ENCODE data around the gene ENPP6.

Gene ENPP6

GRCh38 chr4:184197536-184198082 is 20.1 kb downstream of the ENPP6 start:
- H3K27ac ChIP-seq (ENCODE audit: low read depth, low read length): no peak overlapping the region
- no peaks in the 10 kb centered on the region for H3K27me3 ChIP-seq (ENCODE audit: control insufficient read depth, insufficient read depth, low read length)
- H3K36me3 ChIP-seq (ENCODE audit: control insufficient read depth, insufficient read depth, low read length): no peaks in the 10 kb centered on the region
- no peak overlapping the region for H3K9ac ChIP-seq (ENCODE audit: low read length)
- H3K4me1 ChIP-seq (ENCODE audit: control insufficient read depth, insufficient read depth, low read length): no peaks in the 10 kb centered on the region
- no peak overlapping the region for H3K4me3 ChIP-seq (ENCODE audit: low read length)

- H3K9ac ChIP-seq (ENCODE audit: low read length): no peak overlapping the region
- no peak overlapping the region for H3K27ac ChIP-seq (ENCODE audit: low read depth, low read length)
- no peaks in the 10 kb centered on the region for H3K36me3 ChIP-seq (ENCODE audit: control insufficient read depth, insufficient read depth, low read length)
- H3K4me3 ChIP-seq (ENCODE audit: low read length): no peak overlapping the region
- no peaks in the 10 kb centered on the region for H3K27me3 ChIP-seq (ENCODE audit: control insufficient read depth, insufficient read depth, low read length)
- H3K4me1 ChIP-seq (ENCODE audit: control insufficient read depth, insufficient read depth, low read length): no peaks in the 10 kb centered on the region
Observed at GRCh38 chr4:184196730-184197385, 20.8 kb downstream of the ENPP6 start.

GRCh38 chr4:184193556-184194525 is 23.8 kb downstream of the ENPP6 start:
- H3K9ac ChIP-seq (ENCODE audit: low read length): no peak overlapping the region
- no peaks in the 10 kb centered on the region for H3K36me3 ChIP-seq (ENCODE audit: control insufficient read depth, insufficient read depth, low read length)
- no peak overlapping the region for H3K4me3 ChIP-seq (ENCODE audit: low read length)
- H3K27me3 ChIP-seq (ENCODE audit: control insufficient read depth, insufficient read depth, low read length): no peaks in the 10 kb centered on the region
- no peak overlapping the region for H3K27ac ChIP-seq (ENCODE audit: low read depth, low read length)
- H3K4me1 ChIP-seq (ENCODE audit: control insufficient read depth, insufficient read depth, low read length): no peaks in the 10 kb centered on the region

GRCh38 chr4:184192933-184193332 is 24.7 kb downstream of the ENPP6 start:
- no peaks in the 10 kb centered on the region for H3K4me1 ChIP-seq (ENCODE audit: control insufficient read depth, insufficient read depth, low read length)
- no peaks in the 10 kb centered on the region for H3K27me3 ChIP-seq (ENCODE audit: control insufficient read depth, insufficient read depth, low read length)
- H3K36me3 ChIP-seq (ENCODE audit: control insufficient read depth, insufficient read depth, low read length): no peaks in the 10 kb centered on the region
- H3K27ac ChIP-seq (ENCODE audit: low read depth, low read length): no peak overlapping the region
- H3K9ac ChIP-seq (ENCODE audit: low read length): no peak overlapping the region
- H3K4me3 ChIP-seq (ENCODE audit: low read length): no peak overlapping the region

GRCh38 chr4:184191267-184191666 is 26.4 kb downstream of the ENPP6 start:
- H3K36me3 ChIP-seq (ENCODE audit: control insufficient read depth, insufficient read depth, low read length): no peaks in the 10 kb centered on the region
- H3K27ac ChIP-seq (ENCODE audit: low read depth, low read length): no peak overlapping the region
- H3K4me1 ChIP-seq (ENCODE audit: control insufficient read depth, insufficient read depth, low read length): no peaks in the 10 kb centered on the region
- H3K9ac ChIP-seq (ENCODE audit: low read length): no peak overlapping the region
- no peaks in the 10 kb centered on the region for H3K27me3 ChIP-seq (ENCODE audit: control insufficient read depth, insufficient read depth, low read length)
- H3K4me3 ChIP-seq (ENCODE audit: low read length): no peak overlapping the region

- no peaks in the 10 kb centered on the region for H3K36me3 ChIP-seq (ENCODE audit: control insufficient read depth, insufficient read depth, low read length)
- H3K4me1 ChIP-seq (ENCODE audit: control insufficient read depth, insufficient read depth, low read length): no peaks in the 10 kb centered on the region
- no peak overlapping the region for H3K27ac ChIP-seq (ENCODE audit: low read depth, low read length)
- no peaks in the 10 kb centered on the region for H3K27me3 ChIP-seq (ENCODE audit: control insufficient read depth, insufficient read depth, low read length)
- H3K4me3 ChIP-seq (ENCODE audit: low read length): no peak overlapping the region
- no peak overlapping the region for H3K9ac ChIP-seq (ENCODE audit: low read length)
Observed at GRCh38 chr4:184190711-184191110, 27.0 kb downstream of the ENPP6 start.

- Histone ChIP-seq H3K4me1 (ENCODE audit: control insufficient read depth, insufficient read depth, low read length) (no peaks in the 10 kb centered on the region), H3K9ac (ENCODE audit: low read length) (no peak overlapping the region), H3K27me3 (ENCODE audit: control insufficient read depth, insufficient read depth, low read length) (no peaks in the 10 kb centered on the region), H3K27ac (ENCODE audit: low read depth, low read length) (no peak overlapping the region), H3K4me3 (ENCODE audit: low read length) (no peak overlapping the region), H3K36me3 (ENCODE audit: control insufficient read depth, insufficient read depth, low read length) (no peaks in the 10 kb centered on the region)
Observed at GRCh38 chr4:184189966-184190365, 27.7 kb downstream of the ENPP6 start.

- Histone ChIP-seq H3K36me3 (ENCODE audit: control insufficient read depth, insufficient read depth, low read length) (no peaks in the 10 kb centered on the region), H3K4me1 (ENCODE audit: control insufficient read depth, insufficient read depth, low read length) (no peaks in the 10 kb centered on the region), H3K9ac (ENCODE audit: low read length) (no peak overlapping the region), H3K4me3 (ENCODE audit: low read length) (no peak overlapping the region), H3K27ac (ENCODE audit: low read depth, low read length) (no peak overlapping the region), H3K27me3 (ENCODE audit: control insufficient read depth, insufficient read depth, low read length) (no peaks in the 10 kb centered on the region)
Observed at GRCh38 chr4:184188443-184189400, 29.0 kb downstream of the ENPP6 start.

- Histone ChIP-seq H3K4me1 (ENCODE audit: control insufficient read depth, insufficient read depth, low read length) (no peaks in the 10 kb centered on the region), H3K36me3 (ENCODE audit: control insufficient read depth, insufficient read depth, low read length) (no peaks in the 10 kb centered on the region), H3K27ac (ENCODE audit: low read depth, low read length) (no peak overlapping the region), H3K27me3 (ENCODE audit: control insufficient read depth, insufficient read depth, low read length) (no peaks in the 10 kb centered on the region), H3K9ac (ENCODE audit: low read length) (no peak overlapping the region), H3K4me3 (ENCODE audit: low read length) (no peak overlapping the region)
Observed at GRCh38 chr4:184177271-184177670, 40.4 kb downstream of the ENPP6 start.

GRCh38 chr4:184174571-184175488 is 42.8 kb downstream of the ENPP6 start:
- H3K4me1 ChIP-seq (ENCODE audit: control insufficient read depth, insufficient read depth, low read length): no peaks in the 10 kb centered on the region
- no peak overlapping the region for H3K27ac ChIP-seq (ENCODE audit: low read depth, low read length)
- no peak overlapping the region for H3K4me3 ChIP-seq (ENCODE audit: low read length)
- H3K27me3 ChIP-seq (ENCODE audit: control insufficient read depth, insufficient read depth, low read length): no peaks in the 10 kb centered on the region
- H3K9ac ChIP-seq (ENCODE audit: low read length): no peak overlapping the region
- H3K36me3 ChIP-seq (ENCODE audit: control insufficient read depth, insufficient read depth, low read length): no peaks in the 10 kb centered on the region

- Histone ChIP-seq H3K36me3 (ENCODE audit: control insufficient read depth, insufficient read depth, low read length) (no peaks in the 10 kb centered on the region), H3K9ac (ENCODE audit: low read length) (no peak overlapping the region), H3K4me3 (ENCODE audit: low read length) (no peak overlapping the region), H3K4me1 (ENCODE audit: control insufficient read depth, insufficient read depth, low read length) (peaks cover 2% of the 10 kb centered on the region), H3K27me3 (ENCODE audit: control insufficient read depth, insufficient read depth, low read length) (peaks cover 5% of the 10 kb centered on the region), H3K27ac (ENCODE audit: low read depth, low read length) (no peak overlapping the region)
Observed at GRCh38 chr4:184171011-184171410, 46.7 kb downstream of the ENPP6 start.

Measured in rectal smooth muscle tissue (tissue), 1 donor.